HG03378 (cell line): Measurements from ENCODE around the gene SAMSN1.

Source experiments
- ATAC-seq: cut with Tn5 transposase; IDR thresholded peaks from one replicate; pipeline ENCODE4 v1.9.1; 2021; ENCODE audit warnings: mild to moderate bottlenecking, moderate library complexity; ENCODE audit not compliant: unreplicated experiment

SAMSN1 gene

GRCh38 chr21:14451546-14451945 lies 94.6 kb downstream of the SAMSN1 start:
- ATAC-seq, result no peak

GRCh38 chr21:14448784-14449183 lies 97.3 kb downstream of the SAMSN1 start:
- ATAC-seq, result no peak

DNA sequence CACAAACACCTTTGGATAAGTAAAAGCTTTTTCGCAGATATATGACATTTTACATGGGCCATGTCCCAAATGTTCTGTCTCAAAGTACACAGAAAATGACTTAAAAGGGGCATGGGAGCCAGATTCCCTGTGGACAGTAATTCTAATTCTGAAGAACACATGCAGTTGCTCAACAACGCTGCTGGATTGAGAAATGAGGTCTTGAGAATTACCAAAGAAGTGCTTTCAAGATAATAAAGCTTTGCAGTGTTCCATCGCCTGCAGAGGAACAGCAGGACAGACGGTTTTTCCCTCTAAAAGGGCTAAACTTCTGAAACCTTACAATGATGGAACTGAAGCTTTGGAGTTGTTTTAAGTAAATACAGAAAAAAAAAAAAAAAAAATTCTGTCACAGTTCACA lies 107.9 kb downstream of the SAMSN1 start:
- ATAC-seq, result no peak

DNA sequence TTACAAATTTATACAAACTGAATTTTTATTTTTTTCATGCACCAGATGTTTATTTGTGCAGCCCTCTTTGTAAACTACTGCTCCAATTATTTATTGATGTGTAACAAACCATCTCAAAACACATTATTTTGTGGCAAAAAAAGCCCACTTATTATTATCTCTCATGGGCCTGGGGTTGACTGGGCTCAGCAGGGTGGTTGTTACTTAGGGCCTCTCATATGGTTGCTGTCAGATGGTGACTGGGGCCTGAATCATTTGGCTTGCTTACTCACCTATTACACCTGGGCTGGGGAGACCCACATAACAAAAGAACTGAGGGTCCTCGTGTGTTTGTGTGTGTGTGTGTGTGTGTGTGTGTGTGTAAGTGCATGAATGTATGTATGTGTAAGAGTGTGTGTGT lies 110.7 kb downstream of the SAMSN1 start:
- ATAC-seq, result no peak
